Activated CD4-positive, alpha-beta T cell treated with anti-CD3 and anti-CD28 coated beads for 4 hours (primary cell): Measurements from ENCODE around the gene CDHR3.

Experiments used
- DNase-seq, 2 donors: peaks; one replicate each; pipeline ENCODE4 v3.0.0-alpha.2; 2020

The CDHR3 gene

DNA sequence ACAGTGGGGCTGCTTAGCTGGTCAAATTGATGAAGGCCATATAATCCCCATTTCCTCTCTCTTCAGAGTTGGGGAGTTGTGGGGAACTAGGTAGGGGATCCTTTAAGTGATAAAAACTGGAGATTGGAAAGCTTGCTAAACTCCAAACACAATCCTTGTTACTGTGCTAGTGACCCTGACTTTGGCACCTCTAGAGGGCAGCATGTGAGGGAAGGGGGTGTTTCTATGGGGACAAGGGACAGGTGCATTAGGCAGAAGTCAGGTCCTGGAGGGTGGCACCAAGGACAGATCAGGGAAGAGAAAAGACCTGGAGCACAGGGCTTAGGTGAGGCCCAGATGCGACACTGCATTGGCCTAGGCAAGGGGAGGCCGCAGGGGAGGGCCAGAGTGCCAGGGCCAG, 66.9 kb downstream of the CDHR3 start:
- DNase-seq = no peak

DNA sequence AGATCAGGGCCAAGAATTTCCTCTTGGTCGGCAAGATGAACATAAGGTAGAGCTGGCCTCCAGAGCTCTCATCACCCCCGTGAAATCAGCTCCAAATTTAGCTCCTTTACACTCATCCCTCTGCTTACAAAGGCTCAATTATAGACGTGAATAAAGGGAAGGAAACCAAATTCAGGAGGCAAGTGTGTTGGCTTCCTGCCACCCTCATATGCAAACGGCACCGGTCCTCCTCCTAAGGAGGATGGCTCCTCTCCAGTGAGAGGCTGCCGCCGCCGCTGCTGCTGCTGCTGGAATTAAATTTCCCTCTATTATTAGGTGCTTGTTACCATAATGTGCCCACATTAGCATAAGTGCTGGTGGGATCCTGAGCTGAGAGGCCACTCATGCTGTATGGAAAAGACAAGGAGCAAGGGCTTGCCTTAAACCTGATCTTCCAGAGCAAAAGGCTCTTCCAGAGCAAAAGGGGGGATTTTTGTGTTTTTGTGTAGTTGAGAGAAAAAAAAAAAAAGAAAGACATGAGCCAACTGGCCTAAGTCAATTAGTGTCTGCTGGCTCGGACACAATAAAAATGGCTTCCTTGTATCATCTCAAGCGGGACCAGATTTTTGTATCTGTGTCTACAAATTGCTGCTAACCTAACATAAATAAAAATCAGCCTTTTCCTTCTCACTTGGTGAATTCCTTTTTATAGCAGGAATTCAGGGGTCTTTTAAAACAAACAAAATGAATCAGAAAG, 68.4 kb downstream of the CDHR3 start:
- no peak for DNase-seq

DNA sequence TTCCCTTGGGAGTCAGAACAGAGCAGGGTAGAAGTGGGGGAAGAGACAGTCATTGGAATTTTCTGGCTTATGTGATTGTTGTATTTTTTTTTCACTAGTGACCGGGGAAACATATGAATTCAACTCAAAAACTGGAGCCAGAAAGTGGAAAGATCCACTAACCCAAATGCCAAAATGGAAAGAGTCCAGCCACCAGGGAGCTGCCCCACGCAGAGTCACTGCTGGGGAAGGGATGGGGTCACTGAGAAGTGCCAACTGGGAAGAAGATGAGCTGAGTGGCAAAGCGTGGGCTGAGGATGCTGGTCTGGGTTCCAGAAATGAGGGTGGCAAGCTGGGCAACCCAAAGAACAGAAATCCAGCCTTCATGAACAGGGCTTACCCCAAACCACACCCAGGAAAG, 69.2 kb downstream of the CDHR3 start:
- DNase-seq = no peak

DNA sequence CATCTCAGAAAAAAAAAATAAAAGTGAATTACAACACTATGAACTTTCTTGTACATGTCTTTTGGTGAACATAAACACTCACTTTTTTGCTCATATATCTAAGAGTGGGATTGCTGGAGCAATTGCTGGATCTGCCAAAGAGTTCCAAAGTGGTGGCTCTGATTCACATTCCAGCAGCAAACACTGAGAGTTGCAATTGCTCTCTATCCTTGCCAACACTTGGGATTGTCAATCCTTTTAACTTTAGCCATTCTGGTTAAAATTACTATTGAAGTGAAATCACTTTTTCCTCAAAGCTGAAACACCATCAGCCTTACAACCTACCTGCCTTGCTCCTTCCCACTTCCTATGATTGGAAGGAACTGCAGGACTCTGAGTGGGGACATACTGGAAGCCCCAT, 70.7 kb downstream of the CDHR3 start:
- DNase-seq = no peak

DNA sequence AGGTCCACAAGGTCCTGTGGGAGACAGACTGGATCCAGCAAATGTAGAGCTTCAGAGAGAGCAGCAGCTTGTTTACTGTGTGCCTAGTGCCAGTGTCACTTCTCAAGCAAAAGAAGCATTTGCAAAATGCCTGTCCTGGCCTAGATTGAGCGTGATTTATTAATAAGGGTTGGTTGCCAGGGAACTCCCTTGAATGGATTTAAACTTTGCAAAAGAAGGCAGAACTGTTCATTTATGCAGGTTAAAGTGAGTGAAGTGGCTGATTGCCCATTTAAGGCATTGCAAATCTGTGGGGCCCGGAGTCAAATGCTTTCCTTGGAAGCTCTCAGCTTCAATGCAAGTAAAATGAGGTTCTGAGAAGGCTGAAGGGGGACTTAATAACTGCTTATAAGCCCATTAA, 71.3 kb downstream of the CDHR3 start:
- no peak for DNase-seq

DNA sequence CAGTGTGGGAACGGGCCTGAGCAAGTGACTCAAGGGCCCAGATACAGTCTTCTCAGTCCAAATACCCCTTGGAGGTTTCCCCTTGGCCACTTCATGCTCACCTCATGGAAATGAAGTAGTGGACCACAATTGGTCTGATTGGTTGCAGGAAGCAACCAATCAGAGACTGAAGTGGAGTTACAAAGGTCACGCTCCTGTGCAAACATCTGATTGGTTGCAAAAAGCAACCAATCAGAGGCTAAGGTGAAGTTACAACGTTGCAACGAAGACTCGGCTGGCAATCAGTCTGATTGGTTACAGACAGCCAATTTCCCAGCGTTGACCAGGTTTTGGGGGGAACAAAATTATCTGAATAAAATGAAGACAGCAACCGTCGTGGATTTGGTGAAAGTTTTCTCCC, 72.5 kb downstream of the CDHR3 start:
- no peak for DNase-seq

DNA sequence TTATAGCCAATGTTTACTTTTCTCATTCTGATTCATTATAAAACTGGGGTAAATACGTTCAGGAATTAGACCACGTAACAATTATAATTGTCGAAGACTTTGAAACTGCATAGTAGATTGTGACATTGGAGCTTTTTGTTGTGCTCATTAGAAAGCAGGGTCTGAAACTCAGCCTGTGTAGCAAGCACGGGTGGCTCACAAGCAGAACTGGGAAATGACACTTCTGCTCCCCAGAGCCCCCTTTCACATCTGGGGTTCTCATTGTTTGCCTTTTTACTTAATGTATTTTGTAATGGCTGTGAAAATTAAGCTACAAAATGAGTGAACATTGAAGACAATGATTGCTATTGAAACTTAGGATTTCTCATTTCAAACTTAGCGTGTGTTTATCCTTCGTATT, 72.9 kb downstream of the CDHR3 start:
- no peak for DNase-seq

DNA sequence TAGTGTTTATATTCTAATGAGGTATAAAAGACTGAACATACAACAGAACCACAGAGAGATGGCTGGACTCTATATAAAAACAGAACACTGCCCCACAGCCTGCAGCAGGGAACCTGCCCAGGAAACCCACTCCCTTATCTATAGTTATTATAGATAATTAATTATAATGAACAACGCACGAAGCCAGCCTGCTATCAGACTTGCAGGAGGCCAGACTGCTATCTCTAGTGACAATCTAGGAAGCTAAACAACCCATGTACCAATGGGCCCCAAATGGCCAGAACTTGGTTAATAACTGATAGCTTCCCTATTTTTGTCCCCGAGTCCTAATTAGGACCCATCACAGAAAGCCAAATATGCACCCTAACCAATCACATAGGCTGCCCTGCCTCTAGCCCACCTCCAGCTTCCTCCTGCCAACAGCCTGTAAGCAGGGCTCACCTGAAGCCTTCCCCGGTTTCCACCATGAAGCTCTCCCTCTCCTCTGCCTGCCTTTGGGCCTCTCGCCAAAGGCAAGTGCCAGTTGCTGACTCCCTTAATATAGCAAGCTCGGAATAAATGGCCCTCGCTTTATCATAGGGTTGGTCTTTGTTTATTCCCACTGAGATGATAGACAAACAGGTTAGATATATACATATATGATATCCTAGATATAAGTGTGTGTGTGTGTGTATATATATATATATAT, 74.6 kb downstream of the CDHR3 start:
- DNase-seq = no peak

DNA sequence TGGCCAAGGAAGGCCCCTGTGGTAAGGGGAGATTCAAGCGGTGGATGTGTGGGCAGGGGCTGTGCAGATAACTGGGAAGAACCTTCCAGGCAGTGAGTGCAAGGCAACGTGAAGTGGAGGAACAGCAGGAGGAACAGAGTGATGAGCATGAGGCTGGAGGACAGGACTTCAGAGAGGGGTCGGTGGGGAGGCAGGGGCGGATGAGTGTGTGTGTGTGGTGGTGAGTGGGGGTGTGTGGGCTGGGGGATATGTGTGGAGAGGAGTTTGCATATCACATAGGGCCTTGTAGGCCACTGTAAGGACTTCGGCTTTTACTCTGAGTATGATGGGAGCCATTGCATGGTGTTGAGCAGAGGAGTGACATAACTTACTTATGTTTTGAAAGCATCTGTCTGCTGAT, 75.2 kb downstream of the CDHR3 start:
- no peak for DNase-seq

DNA sequence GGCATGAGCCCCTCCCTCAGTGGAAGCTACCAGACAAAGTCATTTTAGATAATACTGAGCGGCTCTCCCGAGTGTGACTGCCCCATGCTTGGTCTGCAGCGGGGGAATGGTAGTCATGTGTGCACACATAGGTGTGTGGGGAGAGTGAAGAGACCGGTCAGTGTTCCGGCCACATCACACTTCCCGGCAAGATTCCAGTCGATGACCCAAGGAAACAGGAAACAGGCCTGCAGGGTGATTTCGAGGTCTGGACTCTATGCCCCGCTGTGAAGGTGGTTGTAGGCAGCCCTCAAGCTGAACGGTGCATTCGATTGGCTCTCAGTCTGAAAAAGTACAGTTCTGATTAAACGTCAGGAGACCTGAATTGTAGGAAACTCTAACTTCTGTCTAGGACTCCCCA, 75.9 kb downstream of the CDHR3 start:
- no peak for DNase-seq

DNA sequence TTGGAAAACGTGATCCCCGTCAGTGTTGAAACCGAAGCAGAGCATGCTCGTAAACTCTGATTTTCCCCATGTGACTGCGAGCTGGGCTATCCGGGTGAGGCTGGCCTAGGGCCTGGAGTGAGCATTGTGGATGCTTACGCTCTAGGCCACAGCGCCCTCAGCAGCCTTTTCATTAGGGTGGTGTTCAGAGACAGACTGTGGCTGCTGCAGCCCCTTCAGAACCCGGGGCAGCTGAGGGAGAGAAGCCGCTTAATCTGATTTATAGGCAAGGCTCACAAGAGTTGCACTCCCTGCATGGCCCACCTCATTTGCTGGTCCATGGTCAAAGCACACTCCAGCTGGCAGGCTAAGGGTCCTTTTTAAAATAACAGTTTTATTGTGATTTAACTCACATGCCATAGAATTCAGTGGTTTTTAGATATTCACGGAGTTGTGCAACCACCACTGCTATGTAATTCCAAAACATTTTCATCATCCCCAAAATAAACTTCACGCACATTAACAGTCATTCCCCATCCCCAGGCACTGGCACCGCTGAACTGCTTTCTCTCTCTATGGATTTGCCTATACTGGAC, 76.5 kb downstream of the CDHR3 start:
- no peak for DNase-seq

DNA sequence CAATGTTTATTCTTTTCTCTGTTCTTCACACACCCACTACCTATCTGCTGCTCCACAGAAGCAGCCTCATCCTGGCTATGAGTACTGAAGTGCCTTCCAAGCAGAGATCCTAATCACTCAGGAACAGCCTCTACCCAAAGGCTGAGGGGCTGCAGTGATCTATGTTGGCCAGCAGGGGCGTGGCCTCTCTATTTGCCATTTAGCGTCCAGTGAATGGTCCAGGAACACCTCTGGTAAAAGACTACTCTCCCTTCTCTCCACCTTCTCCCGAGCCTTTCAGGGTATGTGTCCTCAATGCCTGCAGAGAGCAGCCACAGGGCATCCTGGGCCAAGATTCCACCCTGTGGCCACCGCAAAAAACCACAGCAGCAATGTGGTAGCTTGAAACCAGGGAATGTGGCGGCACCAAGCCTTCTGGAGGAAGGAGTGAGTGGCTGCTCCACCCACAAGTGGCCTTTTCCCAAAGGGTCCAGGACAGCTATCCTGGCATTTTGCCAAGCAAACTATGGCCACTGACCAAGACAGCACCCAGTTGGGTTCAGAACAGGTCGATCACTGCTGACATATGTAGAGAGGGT, 78.2 kb downstream of the CDHR3 start:
- peak in 1 of 2 donors; percentile 30 for DNase-seq

DNA sequence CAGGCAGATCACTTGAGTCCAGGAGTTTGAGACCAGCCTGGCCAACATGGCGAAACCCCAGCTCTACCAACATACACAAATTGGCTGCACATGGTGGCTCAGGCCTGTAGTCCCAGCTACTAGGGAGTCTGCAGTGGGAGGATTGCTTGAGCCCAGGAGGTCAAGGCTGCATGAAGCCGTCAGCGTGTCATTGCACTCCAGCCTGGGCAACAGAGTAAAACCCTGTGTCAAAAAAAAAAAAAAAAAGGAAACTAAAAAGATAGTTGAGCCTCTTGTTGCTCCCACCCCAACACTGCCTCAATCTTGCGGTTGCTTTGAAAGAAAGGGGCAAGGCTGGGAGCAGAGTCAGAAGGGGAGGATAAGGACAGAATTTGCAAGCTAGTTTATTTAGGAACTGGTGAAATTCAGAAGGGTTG, 79.1 kb downstream of the CDHR3 start:
- no peak for DNase-seq

DNA sequence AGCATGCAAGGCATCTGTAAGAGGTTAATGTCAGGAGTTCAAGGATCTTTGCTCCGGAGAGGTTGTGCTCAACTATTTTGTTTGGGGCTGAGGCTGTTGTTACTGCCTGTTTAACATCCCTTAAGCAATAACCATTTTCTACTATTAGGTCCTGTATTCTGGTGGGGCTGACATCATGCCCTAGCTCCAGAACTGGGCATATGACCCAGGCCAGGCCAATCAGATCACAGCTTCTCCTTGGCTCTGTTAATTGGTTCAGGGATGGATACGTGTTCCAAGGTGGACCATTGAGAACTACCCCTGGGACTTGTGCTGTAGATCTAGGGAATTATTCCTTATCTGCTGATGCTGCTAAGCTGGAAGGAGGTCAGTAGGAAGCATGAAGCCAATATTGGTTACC, 82.1 kb downstream of the CDHR3 start:
- no peak for DNase-seq

DNA sequence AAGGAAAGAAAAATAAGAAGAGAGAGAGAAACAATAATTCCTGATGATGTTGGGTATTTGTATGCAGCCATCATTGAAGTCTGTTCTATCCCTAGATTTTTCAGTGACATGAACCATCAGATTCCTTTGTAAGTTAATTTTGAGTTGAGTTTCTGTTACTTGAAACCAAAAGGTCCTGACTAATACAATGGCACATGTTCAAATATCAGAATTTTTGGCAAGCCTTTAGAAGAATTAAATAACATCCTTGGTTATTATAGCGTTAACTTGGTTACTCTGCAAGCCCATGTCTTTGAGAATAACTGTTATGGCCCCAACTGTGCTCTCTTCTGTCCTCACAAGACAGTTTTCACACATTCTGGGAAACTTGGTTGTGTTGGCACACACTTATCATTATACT, 82.5 kb downstream of the CDHR3 start:
- DNase-seq = no peak

DNA sequence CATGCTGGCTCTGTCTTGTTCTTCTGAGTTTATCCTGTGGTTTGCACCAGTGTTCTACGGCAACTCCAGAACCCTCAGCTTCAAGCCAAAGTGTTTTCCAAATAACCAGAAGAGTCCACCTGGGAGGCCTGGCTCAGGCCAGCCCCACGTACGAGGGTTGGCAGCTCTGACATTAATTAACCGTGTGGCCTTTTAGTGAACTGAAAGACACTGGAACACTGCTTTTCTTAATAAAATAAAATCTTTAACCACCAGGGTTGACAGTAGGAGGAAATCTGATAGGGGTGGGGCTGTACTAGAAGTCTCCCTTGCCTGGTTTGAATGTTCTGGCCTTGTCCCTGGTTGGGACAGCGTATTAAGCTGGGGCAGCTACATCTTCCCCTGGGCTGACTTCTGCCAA, 84.1 kb downstream of the CDHR3 start:
- DNase-seq = no peak

DNA sequence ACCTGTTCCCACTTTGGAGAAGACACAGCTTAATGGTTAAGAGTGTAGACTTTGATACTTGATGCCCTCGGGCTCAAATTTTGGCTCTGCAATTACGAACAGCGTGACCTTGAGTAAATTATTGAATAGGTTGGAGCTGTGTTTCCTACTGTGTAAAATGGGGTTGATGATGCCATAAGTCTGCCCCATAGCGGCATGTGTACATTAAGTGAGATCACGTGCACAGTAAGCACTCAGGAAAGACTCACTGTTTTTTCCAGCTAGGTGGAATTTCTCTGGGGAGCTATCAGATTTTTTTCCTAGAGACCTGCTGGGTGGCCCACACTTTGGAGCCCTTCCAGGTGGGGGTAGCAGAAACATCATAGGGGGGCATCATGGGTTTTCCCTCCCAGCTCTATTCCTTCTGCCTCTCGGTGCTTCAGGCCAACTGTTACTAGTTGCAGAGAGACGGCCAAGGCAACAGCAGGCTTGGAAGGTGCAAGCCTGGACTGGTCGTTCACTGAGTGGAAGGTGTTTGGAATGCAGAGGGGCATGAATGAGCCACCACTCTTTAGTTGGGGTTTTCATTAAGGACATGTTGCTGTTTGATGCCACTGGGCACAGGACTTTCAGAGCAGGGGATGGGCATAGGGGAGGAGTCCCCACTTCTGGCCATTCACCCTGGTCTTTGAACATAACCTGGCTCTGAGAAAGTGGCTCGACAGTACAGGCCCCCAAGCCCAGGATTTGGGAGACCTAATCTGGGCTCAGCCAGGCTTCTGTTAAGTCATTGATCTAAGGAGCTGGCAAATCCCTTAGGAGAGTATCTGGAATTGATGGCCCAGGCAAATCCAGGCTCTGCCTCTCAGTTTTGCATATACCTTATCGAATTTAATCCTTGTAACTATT, 85.0 kb downstream of the CDHR3 start:
- no peak for DNase-seq

DNA sequence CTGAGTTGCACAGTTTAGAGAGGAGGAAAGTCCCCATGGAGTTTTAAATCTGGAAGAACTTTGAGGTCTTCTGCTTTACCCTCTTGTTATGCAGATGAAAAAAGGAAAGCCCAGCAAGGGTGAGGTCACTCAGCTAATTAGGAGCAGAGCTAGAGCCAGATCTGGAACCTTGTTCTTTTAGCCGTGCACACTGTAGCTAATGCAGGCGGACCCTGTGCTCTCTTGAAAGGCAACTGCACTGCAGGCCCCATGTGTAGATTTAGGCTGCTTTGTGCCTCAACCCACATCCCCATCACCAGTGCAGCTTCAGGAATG, 85.6 kb downstream of the CDHR3 start:
- DNase-seq = no peak

DNA sequence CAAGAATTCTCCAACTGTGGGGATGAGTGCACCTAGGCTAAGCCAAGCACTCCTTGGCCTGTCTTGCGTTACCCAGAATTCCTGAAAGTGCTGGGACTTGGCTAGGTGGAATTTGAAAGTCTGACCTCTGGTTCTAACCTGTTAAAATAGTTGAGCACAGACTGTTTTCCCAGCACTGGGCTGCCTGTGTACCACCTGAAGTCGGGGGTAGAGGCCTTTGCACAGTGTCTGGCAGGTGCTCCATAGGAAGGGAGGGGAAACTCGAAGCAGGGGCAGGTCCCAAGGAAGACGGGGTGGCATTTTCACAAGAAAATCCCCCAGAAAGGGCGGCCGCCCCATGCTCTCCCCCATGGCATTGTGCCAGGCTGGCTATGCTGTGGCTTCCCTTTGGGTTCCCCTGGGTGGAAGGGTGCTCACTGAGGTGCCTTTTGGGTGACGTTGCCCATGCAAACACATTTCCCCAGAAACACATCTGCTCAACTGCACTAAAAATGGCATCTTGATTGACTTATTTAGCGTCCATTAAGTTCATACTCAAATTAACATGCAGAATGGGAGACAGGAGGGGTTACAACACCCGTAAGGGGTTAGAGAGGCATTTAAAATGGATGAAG, 86.2 kb downstream of the CDHR3 start:
- no peak for DNase-seq

DNA sequence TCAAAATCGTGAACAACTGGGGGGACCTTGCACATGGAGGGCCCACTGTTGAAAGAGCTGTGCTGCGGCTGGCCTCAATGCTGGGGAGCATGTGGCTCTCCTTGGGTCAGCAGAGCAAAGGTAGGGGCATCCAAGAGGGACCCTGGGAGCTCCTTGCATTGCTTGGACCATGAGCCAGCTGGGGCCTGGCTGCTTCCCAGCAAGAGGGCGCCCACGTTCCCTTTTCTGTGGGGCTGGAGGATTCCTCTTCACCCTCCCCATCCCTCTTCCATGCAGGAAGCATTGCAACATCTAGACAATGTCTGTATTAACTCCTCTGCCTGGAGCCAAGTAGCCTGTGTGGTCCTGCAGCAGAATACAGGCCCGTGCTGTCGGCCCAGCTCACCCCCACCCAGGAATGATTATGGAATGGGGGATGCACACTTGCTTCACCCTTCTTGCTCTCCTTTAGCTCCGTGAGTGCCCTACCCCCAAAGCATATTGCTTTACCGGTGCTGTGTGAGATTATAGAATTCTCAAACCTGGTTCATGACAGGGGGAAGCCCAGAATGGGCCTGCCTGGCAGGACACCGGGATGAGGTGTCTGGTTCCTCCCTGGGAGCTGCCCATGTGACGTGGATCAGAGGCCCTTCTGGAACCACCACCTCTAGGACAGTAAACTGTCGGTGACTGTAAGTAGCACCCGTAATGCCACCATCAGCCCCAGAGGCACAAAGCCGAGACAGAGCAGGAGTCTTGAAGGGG, 87.1 kb downstream of the CDHR3 start:
- no peak for DNase-seq

DNA sequence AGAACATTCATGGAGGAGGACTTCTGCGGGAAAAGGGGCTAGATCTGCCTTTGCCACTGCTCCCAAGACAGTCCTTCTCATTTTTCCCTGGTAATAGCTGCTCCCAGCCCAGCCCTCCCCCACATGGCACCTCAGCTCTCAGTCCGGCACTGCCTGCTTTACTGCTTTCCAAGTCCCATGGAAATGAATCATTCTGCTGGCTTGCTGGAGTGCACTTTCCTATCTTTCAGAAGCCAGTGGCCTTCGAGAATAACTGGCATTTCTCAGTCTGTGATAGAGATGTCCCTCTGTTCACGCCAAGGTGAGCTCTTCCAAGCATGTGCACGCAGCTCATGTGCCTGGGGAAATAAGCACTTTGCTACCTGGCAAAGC, 87.7 kb downstream of the CDHR3 start:
- DNase-seq = no peak

DNA sequence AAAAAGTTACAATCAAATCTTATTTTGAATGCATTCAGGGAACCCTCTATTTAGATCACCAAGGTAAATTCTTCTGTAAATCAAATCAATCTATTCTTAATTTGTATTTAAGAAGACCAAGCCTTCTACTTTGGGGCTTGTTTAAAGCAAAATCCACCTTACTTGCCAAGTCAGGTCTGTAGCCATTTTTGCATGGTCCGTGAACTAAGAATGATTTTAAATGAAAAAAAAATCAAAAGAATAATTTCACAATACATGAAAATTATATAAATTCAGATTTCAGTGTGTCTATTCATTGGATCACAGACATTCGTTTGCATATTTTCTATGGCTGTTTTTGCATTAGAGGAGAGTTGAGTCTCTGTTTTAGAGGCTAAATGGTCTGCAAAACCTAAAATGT, 89.6 kb downstream of the CDHR3 start:
- no peak for DNase-seq
